ENCODE measurements around the gene DCAF17. TPM values are rescaled to one million over a fixed set of nuclear protein-coding genes. Genes with fewer than 3 reads are reported as not detected.
A peak's percentile ranks its signal among the peaks of the same experiment; 100 is the strongest.

Gene DCAF17
- total and polyA plus RNA-seq, 2 experiments from 2014 or later, result 10.6 to 14.4 TPM

GRCh38 chr2:171531291-171531690 lies 97.3 kb downstream of the DCAF17 start:
- Histone ChIP-seq H3K4me3 (peak overlapping the region; percentile 64), H4K20me1 (ENCODE audit: insufficient read depth) (peaks cover 6% of the 10 kb centered on the region; the same call in 1 of the 2 replicates), H2AFZ (peak overlapping the region; percentile 55), H3K4me2 (ENCODE audit: unreplicated experiment) (peak overlapping the region; percentile 78), H3K9me2 (ENCODE audit: insufficient read depth) (no peaks in the 10 kb centered on the region), H3K36me3 (ENCODE audit: low read depth) (no peaks in the 10 kb centered on the region), H3F3A (ENCODE audit: insufficient read depth) (peaks cover 31% of the 10 kb centered on the region), H3K27ac (peak overlapping the region; percentile 85), H3K27me3 (replicated peaks; ENCODE audit: insufficient read depth) (no peaks in the 10 kb centered on the region), H3K9me3 (ENCODE audit: low read depth) (no peaks in the 10 kb centered on the region), H3K79me2 (ENCODE audit: insufficient read depth) (peaks cover 89% of the 10 kb centered on the region), H3K9ac (peak overlapping the region; percentile 63), H3K4me1 (ENCODE audit: insufficient read depth) (peaks cover 26% of the 10 kb centered on the region)
- peak; percentile 80 for DNase-seq
- TF ChIP-seq EZH2 (IDR thresholded peaks at IDR 0.05; ENCODE audit: insufficient read depth, poor library complexity, severe bottlenecking) (no peak), EZH2phosphoT487 (IDR thresholded peaks at IDR 0.05; ENCODE audit: insufficient read depth, low read depth) (no peak)
- WGBS, 2 experiments (ENCODE audit: low coverage in 1 of 2, low lambda C conversion rate in 2 of 2, missing lambda C conversion rate in 2 of 2), result 0 to 2% methylated on average over 7 of the region's 7 CpGs
- in situ Hi-C loops (cut with MboI), result no loop called here

GRCh38 chr2:171531836-171532450 lies 97.9 kb downstream of the DCAF17 start:
- Histone ChIP-seq H3K4me2 (ENCODE audit: unreplicated experiment) (peak overlapping the region; percentile 78), H3K9me3 (ENCODE audit: low read depth) (no peaks in the 10 kb centered on the region), H3K36me3 (ENCODE audit: low read depth) (no peaks in the 10 kb centered on the region), H3K4me3 (peak overlapping the region; percentile 64), H3K79me2 (ENCODE audit: insufficient read depth) (peaks cover 89% of the 10 kb centered on the region), H3K27ac (peak overlapping the region; percentile 85), H3K4me1 (ENCODE audit: insufficient read depth) (peaks cover 29% of the 10 kb centered on the region), H3K27me3 (replicated peaks; ENCODE audit: insufficient read depth) (no peaks in the 10 kb centered on the region), H2AFZ (peak overlapping the region; percentile 55; the same call in 1 of the 2 replicates), H4K20me1 (ENCODE audit: insufficient read depth) (peaks cover 6% of the 10 kb centered on the region; the same call in 1 of the 2 replicates), H3K9ac (peak overlapping the region; percentile 63), H3F3A (ENCODE audit: insufficient read depth) (peaks cover 31% of the 10 kb centered on the region), H3K9me2 (ENCODE audit: insufficient read depth) (no peaks in the 10 kb centered on the region)
- TF ChIP-seq EZH2 (IDR thresholded peaks at IDR 0.05; ENCODE audit: insufficient read depth, poor library complexity, severe bottlenecking) (no peak), EZH2phosphoT487 (IDR thresholded peaks at IDR 0.05; ENCODE audit: insufficient read depth, low read depth) (no peak)
- DNase-seq, result peak; percentile 67
- WGBS, 2 experiments (ENCODE audit: low coverage in 1 of 2, low lambda C conversion rate in 2 of 2, missing lambda C conversion rate in 2 of 2), result 11 to 12% methylated on average over 3 of the region's 3 CpGs
- in situ Hi-C loops (cut with MboI), result no loop called here

DNA sequence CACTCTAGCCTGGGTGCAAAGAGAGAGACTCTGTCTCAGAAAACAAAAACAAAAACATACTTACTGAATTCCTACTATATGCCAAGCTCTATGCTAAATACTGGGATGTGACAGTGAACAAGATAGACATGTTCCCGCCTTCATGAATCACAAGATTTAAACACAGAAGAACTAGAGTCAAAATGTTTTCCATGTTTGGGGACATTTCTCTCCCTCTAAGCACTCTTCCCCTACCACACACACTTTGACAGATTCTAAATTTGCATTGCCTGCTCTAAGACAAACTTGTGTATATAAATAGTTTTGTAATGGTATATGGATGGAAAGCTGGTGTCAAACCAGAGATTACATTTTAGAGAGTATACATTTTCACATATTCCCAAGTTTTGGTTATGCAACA lies 99.3 kb downstream of the DCAF17 start:
- no peak for DNase-seq
- Histone ChIP-seq H3K9me3 (ENCODE audit: low read depth) (no peaks in the 10 kb centered on the region), H3K4me3 (no peak overlapping the region)

More for the DNA sequence above, 99.3 kb downstream of the DCAF17 start:
- Histone ChIP-seq H3K36me3 (ENCODE audit: low read depth) (no peaks in the 10 kb centered on the region), H4K20me1 (ENCODE audit: insufficient read depth) (no peaks in the 10 kb centered on the region), H3F3A (ENCODE audit: insufficient read depth) (peaks cover 31% of the 10 kb centered on the region), H3K4me1 (ENCODE audit: insufficient read depth) (peaks cover 29% of the 10 kb centered on the region), H3K9me2 (ENCODE audit: insufficient read depth) (no peaks in the 10 kb centered on the region), H3K27me3 (replicated peaks; ENCODE audit: insufficient read depth) (no peaks in the 10 kb centered on the region), H3K4me2 (ENCODE audit: unreplicated experiment) (no peak overlapping the region), H2AFZ (no peak overlapping the region), H3K27ac (no peak overlapping the region), H3K9ac (no peak overlapping the region), H3K79me2 (ENCODE audit: insufficient read depth) (peaks cover 89% of the 10 kb centered on the region)
- in situ Hi-C loops (cut with MboI), result no loop called here
- TF ChIP-seq EZH2phosphoT487 (IDR thresholded peaks at IDR 0.05; ENCODE audit: insufficient read depth, low read depth) (no peak), EZH2 (IDR thresholded peaks at IDR 0.05; ENCODE audit: insufficient read depth, poor library complexity, severe bottlenecking) (no peak)
- 75 to 85% methylated on average over 1 of the region's 1 CpG for WGBS, 2 experiments (ENCODE audit: low coverage in 1 of 2, low lambda C conversion rate in 2 of 2, missing lambda C conversion rate in 2 of 2)

Small RNAs within 50 kb of the gene (small RNA-seq; reads per million reads assigned to genes)
- not detected for gene AC007969.2 (ENCODE audit: low read depth, low replicate concordance)

Other genes starting within 250 kb of the DCAF17 start
- gene METTL8, start 236 bp upstream of the DCAF17 start, total RNA-seq (2014; rRNA removed; shearing (Covaris generic)), result 17.8 and 38.5 TPM in 2 replicates
- 27.2 and 31.5 TPM in 2 replicates for gene METTL8, start 236 bp upstream of the DCAF17 start, polyA plus RNA-seq (2016; fragmentation: Nextera tagmentation; extraction: Ambion mirVana)
- 222 and 248 TPM in 2 replicates for gene CYBRD1, start 88.2 kb downstream of the DCAF17 start, total RNA-seq (2014; rRNA removed; shearing (Covaris generic))
- gene CYBRD1, start 88.2 kb downstream of the DCAF17 start, polyA plus RNA-seq (2016; fragmentation: Nextera tagmentation; extraction: Ambion mirVana), result 166 and 168 TPM in 2 replicates

Measured in GM23248 (cell line).